Measurements from ENCODE around the gene PLXDC2.

- TF ChIP-seq CTCF (IDR thresholded peaks at IDR 0.05; ENCODE audit: low read length) (no peak), EZH2 (IDR thresholded peaks at IDR 0.05; ENCODE audit: borderline replicate concordance, low read length) (no peak)
Observed at GRCh38 chr10:19848226-19848985, 32.2 kb downstream of the PLXDC2 start.
